ENCODE data around the gene WAC. TPM values are rescaled to one million over a fixed set of nuclear protein-coding genes. Genes with fewer than 3 reads are reported as not detected.

Gene WAC
- total and polyA plus RNA-seq, 10 of the 15 experiments (the other 5 are each of a cell fraction or from before 2014, with no cell fraction given), result 26.5 to 131 (median 69.4) TPM

GRCh38 chr10:28606568-28606967 is 73.7 kb downstream of the WAC start:
- H3K4me1 ChIP-seq (ENCODE audit: control insufficient read depth, insufficient read depth, low read length), result no peaks in the 10 kb centered on the region
- RAD21 ChIA-PET (ENCODE audit: unreplicated experiment), result no interaction called here
- CTCF ChIA-PET, result interaction anchor here (0.5 to 2.6 kb wide), 2 partner anchors 21 to 175 kb away, joined by 4 to 8 read pairs; no protein-coding TSS in a partner anchor
- no peak overlapping the region for H3K9ac ChIP-seq (ENCODE audit: control insufficient read depth, insufficient read depth, low read length)
- FAIRE-seq (no peak), ATAC-seq (no peak), DNase-seq (ENCODE audit: low read depth, low spot score) (no peak)
- in situ Hi-C loops (cut with MboI) (no loop called here), intact Hi-C loops (cut with micrococcal nuclease; ENCODE audit: unreplicated experiment) (no loop called here)
- no peak overlapping the region for H3K4me3 ChIP-seq
- POLR2A ChIA-PET, result interaction anchor here (0.9 kb wide), 1 partner anchor 55 kb away, joined by 5 read pairs; no protein-coding TSS in a partner anchor
- WGBS (ENCODE audit: insufficient coverage, insufficient replicate concordance, low lambda C conversion rate, missing lambda C conversion rate), result 87% methylated on average over 2 of the region's 2 CpGs
- no peaks in the 10 kb centered on the region for H4K20me1 ChIP-seq (ENCODE audit: control insufficient read depth, insufficient read depth)
- SMC1A ChIA-PET (ENCODE audit: uncharacterized antibody, unreplicated experiment), result no interaction called here
- BruUV-seq (replicated peaks), result no TSS peak
- no peaks in the 10 kb centered on the region for H3K27me3 ChIP-seq (replicated peaks in 1 of 2; ENCODE audit: control insufficient read depth in 2 of 2, insufficient read depth in 2 of 2, low read length in 1 of 2)
- H3K36me3 ChIP-seq (ENCODE audit: control insufficient read depth in 2 of 2, insufficient read depth in 2 of 2, low read length in 1 of 2), result peaks cover 2 to 35% of the 10 kb centered on the region in 2 experiments
- H3K9me3 ChIP-seq (replicated peaks; ENCODE audit: control insufficient read depth, insufficient read depth, low read length), result no peaks in the 10 kb centered on the region
- H3K27ac ChIP-seq (ENCODE audit: control insufficient read depth, insufficient read depth), result no peak overlapping the region
- no peak overlapping the region for H2AFZ ChIP-seq (ENCODE audit: control insufficient read depth, low read depth, low read length)
- H3K4me2 ChIP-seq (ENCODE audit: control insufficient read depth, insufficient read depth), result no peak overlapping the region
- no peaks in the 10 kb centered on the region; the same call in none of the 2 replicates for H3K79me2 ChIP-seq (ENCODE audit: control insufficient read depth, insufficient read depth, low read length)
- TF ChIP-seq BCL3 (IDR thresholded peaks at IDR 0.05; ENCODE audit: borderline replicate concordance, insufficient read depth, low read depth, low read length, poor library complexity, severe bottlenecking) (no peak), SMC3 (IDR thresholded peaks at IDR 0.05; ENCODE audit: borderline replicate concordance, low read length) (no peak), TAF1 (IDR thresholded peaks at IDR 0.05; ENCODE audit: borderline replicate concordance, low read depth, low read length) (no peak), HDAC2 (IDR thresholded peaks at IDR 0.05) (no peak), RELB (IDR thresholded peaks at IDR 0.05; ENCODE audit: low read depth) (no peak), NFYB (IDR thresholded peaks at IDR 0.05; ENCODE audit: insufficient read depth, low read depth, low read length) (no peak), ATF2 (IDR thresholded peaks at IDR 0.05; ENCODE audit: low read length) (no peak), USF1 (IDR thresholded peaks at IDR 0.05; ENCODE audit: borderline replicate concordance, extremely low read length, insufficient read depth, low read depth, low read length) (no peak), SRF (IDR thresholded peaks at IDR 0.05; ENCODE audit: low read depth in 2 of 2, low read length in 2 of 2) (no peak), RBBP5 (conservative IDR thresholded peaks at IDR 0.05) (no peak), NR2C2 (IDR thresholded peaks at IDR 0.05; ENCODE audit: borderline replicate concordance, control insufficient read depth, insufficient read length, low read depth) (no peak), SMAD1 (IDR thresholded peaks at IDR 0.05; ENCODE audit: low read depth, partially characterized antibody) (no peak), IRF5 (IDR thresholded peaks at IDR 0.05; ENCODE audit: borderline replicate concordance) (no peak), E4F1 (IDR thresholded peaks at IDR 0.05; ENCODE audit: borderline replicate concordance, partially characterized antibody) (no peak), CBFB (IDR thresholded peaks at IDR 0.05; ENCODE audit: low read depth) (no peak)
